A673 (cell line): ENCODE measurements around the gene SPRING1.

ENCODE experiments used
- EZH2 ChIP-seq: fragments of 200-600 bp; sonication (generic); IDR thresholded peaks from 2 replicates; pipeline ENCODE4 v1.6.1; 2017; ENCODE audit warnings: borderline replicate concordance, low read depth, mild to moderate bottlenecking, mixed read lengths, antibody characterized with exemption, low read length; ENCODE audit not compliant: poor library complexity, severe bottlenecking
- TF ChIP-seq, protein P1 (sequence below): fragments of 300-800, 200-600 bp; sonication (generic); conservative IDR thresholded peaks from 2 replicates; pipeline ENCODE4 v1.5.1; 2017; ENCODE audit warnings: low read depth, mild to moderate bottlenecking, antibody characterized with exemption, low read length, moderate library complexity, mixed read lengths

DNA sequence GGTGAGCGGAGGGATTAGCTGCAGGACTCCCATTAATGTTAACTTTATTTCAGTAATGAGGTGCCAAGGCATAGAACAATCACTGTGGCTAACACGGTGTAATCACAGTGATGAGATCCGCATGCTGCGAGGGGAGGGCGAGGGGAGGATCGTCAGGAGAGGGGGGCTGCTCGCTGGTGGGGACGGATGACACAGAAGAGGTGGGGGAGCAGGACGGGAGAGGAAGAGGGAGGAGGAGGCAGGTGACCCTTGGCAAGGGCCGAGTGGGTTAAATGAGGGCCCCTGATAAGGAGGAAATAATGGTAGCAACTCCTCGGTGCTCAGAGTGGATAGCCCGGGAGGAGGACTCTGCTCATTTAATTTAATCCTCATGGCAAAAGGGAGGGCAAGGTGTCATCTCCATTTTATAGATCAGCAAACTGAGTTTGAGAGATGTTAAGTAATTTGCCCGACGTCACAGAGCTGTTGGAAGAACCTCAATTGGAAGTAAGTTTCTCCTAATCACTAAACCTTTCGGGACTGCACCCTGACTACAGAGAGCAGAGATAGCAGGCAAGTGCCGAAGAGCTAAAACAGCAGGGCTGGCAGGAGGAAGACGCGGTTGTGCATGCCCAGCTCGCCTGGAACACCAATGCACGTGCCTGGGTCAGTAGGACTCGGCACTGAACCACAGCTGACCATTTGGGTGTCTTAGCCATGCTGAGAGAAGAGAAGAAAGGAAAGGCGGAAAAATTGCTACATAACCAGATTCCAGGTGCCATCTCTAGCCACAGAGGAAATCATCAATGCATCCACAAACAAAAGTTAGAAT, 43.0 kb downstream of the SPRING1 start:
- TF ChIP-seq EZH2 = no peak
- TF ChIP-seq, protein P1, sequence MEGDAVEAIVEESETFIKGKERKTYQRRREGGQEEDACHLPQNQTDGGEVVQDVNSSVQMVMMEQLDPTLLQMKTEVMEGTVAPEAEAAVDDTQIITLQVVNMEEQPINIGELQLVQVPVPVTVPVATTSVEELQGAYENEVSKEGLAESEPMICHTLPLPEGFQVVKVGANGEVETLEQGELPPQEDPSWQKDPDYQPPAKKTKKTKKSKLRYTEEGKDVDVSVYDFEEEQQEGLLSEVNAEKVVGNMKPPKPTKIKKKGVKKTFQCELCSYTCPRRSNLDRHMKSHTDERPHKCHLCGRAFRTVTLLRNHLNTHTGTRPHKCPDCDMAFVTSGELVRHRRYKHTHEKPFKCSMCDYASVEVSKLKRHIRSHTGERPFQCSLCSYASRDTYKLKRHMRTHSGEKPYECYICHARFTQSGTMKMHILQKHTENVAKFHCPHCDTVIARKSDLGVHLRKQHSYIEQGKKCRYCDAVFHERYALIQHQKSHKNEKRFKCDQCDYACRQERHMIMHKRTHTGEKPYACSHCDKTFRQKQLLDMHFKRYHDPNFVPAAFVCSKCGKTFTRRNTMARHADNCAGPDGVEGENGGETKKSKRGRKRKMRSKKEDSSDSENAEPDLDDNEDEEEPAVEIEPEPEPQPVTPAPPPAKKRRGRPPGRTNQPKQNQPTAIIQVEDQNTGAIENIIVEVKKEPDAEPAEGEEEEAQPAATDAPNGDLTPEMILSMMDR = no peak
